Panc1 (cell line): Measurements from ENCODE around the gene TRPC6. TPM values are rescaled to one million over a fixed set of nuclear protein-coding genes. Genes with fewer than 3 reads are reported as not detected.

Experiments used
- ATAC-seq: fragments of 200-7000 bp; cut with Tn5 transposase; 2 replicates; pipeline ENCODE4 v1.9.1; 2020; ENCODE audit warnings: mild to moderate bottlenecking, moderate library complexity
- BruUV-seq: library from RNA; stranded (reverse); fragments of 400-500 nt; replicated peaks from 2 replicates; lab custom pipeline; 2021; lab: Mats Ljungman, UMichigan
- CTCF ChIA-PET: fragments of 300-600 bp; sonication (Branson Sonifier 250); formaldehyde crosslinking; loops from one replicate; lab custom pipeline; 2022; ENCODE audit warnings: antibody characterized with exemption; lab: Charles Lee
- POLR2A ChIA-PET: fragments of 300-600 bp; sonication (Branson Sonifier 250); formaldehyde crosslinking; loops from one replicate; lab custom pipeline; 2022; ENCODE audit warnings: antibody characterized with exemption; lab: Charles Lee
- DNase-seq: peaks from one replicate; pipeline ENCODE4 v3.0.0-alpha.2; 2010; ENCODE audit warnings: low read depth, low spot score
- H3K27ac ChIP-seq: 2 replicates; pipeline ENCODE4 v1.5.1; 2011; ENCODE audit warnings: mild to moderate bottlenecking, low read length, inconsistent platforms
- H3K27me3 ChIP-seq: fragments of 200-500 bp; sonication (Bioruptor generic); 2 replicates; pipeline ENCODE4 v1.6.0; 2014; ENCODE audit warnings: low read length, inconsistent platforms; ENCODE audit not compliant: control insufficient read depth, insufficient read depth
- H3K36me3 ChIP-seq: fragments of 200-500 bp; sonication (Bioruptor generic); 2 replicates; pipeline ENCODE4 v1.5.1; 2014; ENCODE audit warnings: inconsistent platforms, mild to moderate bottlenecking, low read length, moderate library complexity; ENCODE audit not compliant: control insufficient read depth, insufficient read depth
- H3K4me1 ChIP-seq: 2 replicates; pipeline ENCODE4 v1.5.1; 2011; ENCODE audit warnings: inconsistent platforms, mild to moderate bottlenecking, low read length, moderate library complexity; ENCODE audit not compliant: control insufficient read depth, insufficient read depth
- H3K4me3 ChIP-seq, 2 experiments: 2 replicates each; pipeline ENCODE4 v1.5.1; 2011 to 2012; ENCODE audit warnings: low read depth in 2 of 2, low read length in 2 of 2, mild to moderate bottlenecking in 2 of 2, inconsistent platforms in 1 of 2, moderate library complexity in 1 of 2
- H3K9me3 ChIP-seq: fragments of 200-500 bp; sonication (Bioruptor generic); 2 replicates; pipeline ENCODE4 v1.5.1; 2014; ENCODE audit warnings: low read depth, mild to moderate bottlenecking, inconsistent platforms, low read length, moderate library complexity; ENCODE audit not compliant: control insufficient read depth, insufficient read depth
- CTCF ChIP-seq: fragments of 450-650 bp; IDR thresholded peaks from 2 replicates; pipeline ENCODE4 v1.5.1; 2017; ENCODE audit warnings: mild to moderate bottlenecking
- POLR2AphosphoS5 ChIP-seq: IDR thresholded peaks from 2 replicates; pipeline ENCODE4 v1.6.1; 2012; ENCODE audit warnings: mild to moderate bottlenecking, low read depth, low read length, moderate library complexity
- REST ChIP-seq, 2 experiments: IDR thresholded peaks; 2 replicates each; pipeline ENCODE4 v1.6.1; 2011 to 2012; ENCODE audit warnings: low read depth in 2 of 2, control low read depth in 1 of 2, low read length in 1 of 2, mild to moderate bottlenecking in 1 of 2, moderate library complexity in 1 of 2; ENCODE audit not compliant: insufficient read depth in 1 of 2
- SIN3A ChIP-seq: IDR thresholded peaks from 2 replicates; pipeline ENCODE4 v1.6.1; 2012; ENCODE audit warnings: low read depth, mild to moderate bottlenecking, low read length, moderate library complexity, borderline replicate concordance; ENCODE audit not compliant: insufficient read depth
- TCF7L2 ChIP-seq: IDR thresholded peaks from 2 replicates; pipeline ENCODE4 v1.6.1; 2011; ENCODE audit warnings: mild to moderate bottlenecking, low read depth, low read length, inconsistent platforms
- in situ Hi-C: cut with HindIII; loops from 2 replicates; pipeline ENCODE4 v1.10.0; 2016; ENCODE audit warnings: low sequenced_read_pairs, low pct_unique_long_range_greater_than_20kb
- intact Hi-C: fragments of 100-400 bp; cut with micrococcal nuclease; formaldehyde crosslinking; loops from one replicate; pipeline ENCODE4 v1.10.0; 2022; ENCODE audit not compliant: unreplicated experiment
- total RNA-seq: library from RNA; stranded (reverse); gene quantifications from one replicate; pipeline ENCODE4 v1.2.1, GENCODE V29; 2021; ENCODE audit not compliant: unreplicated experiment

TRPC6 gene
- total RNA-seq, 1 experiment from 2014 or later: not detected

DNA sequence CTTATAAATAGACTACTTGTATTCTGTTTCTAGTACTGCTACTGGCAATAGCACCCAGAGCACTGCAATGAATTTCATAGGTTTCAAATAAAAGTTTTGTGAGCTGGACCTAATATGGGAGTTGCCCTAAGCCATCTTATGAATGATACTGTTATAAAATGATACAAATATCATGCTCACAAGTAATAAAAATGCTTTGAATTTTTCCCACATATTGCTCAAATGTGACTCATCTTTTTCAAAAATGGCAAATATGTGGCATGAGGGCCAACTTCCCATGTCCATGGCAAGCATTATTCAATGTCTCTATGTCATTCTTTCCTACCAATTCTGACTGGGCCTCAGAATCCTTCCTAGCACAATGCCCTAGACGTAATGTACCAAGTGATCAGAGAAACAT is 137.6 kb downstream of the TRPC6 start:
- Histone ChIP-seq H3K27ac (no peak overlapping the region), H3K27me3 (no peaks in the 10 kb centered on the region), H3K4me3 (no peak overlapping the region), H3K9me3 (no peaks in the 10 kb centered on the region), H3K36me3 (no peaks in the 10 kb centered on the region), H3K4me1 (no peaks in the 10 kb centered on the region)
- in situ Hi-C loops (no loop called here), intact Hi-C loops (no loop called here)
- no peak for ATAC-seq
- DNase-seq: no peak
- CTCF ChIA-PET: no interaction called here
- TF ChIP-seq REST (IDR thresholded peaks at IDR 0.05; ENCODE audit: insufficient read depth in 1 of 2, low read depth in 2 of 2, low read length in 1 of 2) (no peak), POLR2AphosphoS5 (no peak), TCF7L2 (no peak), SIN3A (no peak), CTCF (no peak)
- BruUV-seq: no TSS peak
- POLR2A ChIA-PET: no interaction called here

DNA sequence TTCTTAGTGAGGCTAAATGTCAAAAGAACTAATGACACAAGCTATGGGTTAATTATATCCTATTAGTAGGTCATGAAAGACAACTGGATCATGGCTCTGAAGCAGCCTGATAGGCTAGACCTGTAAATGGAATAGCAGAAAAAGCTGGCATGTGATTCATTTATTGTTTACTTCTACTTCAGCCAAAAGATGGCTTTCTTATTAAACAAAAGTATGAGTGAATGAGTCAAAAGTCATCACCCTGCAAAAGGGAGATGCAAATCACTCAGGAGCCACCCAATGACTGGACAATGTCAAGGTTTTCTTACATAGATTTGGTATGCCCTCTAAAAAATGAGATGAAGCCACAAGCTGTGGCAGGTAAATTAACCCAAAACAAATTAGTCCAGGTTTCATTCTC is 138.0 kb downstream of the TRPC6 start:
- ATAC-seq (no peak), DNase-seq (no peak)
- ChIA-PET POLR2A (no interaction called here), CTCF (no interaction called here)
- intact Hi-C loops: no loop called here
- Histone ChIP-seq H3K4me3 (no peak overlapping the region), H3K4me1 (no peaks in the 10 kb centered on the region), H3K27ac (no peak overlapping the region), H3K36me3 (no peaks in the 10 kb centered on the region), H3K27me3 (no peaks in the 10 kb centered on the region), H3K9me3 (no peaks in the 10 kb centered on the region)
- BruUV-seq: no TSS peak
- in situ Hi-C loops: no loop called here
- no peak for TF ChIP-seq REST (IDR thresholded peaks at IDR 0.05; ENCODE audit: insufficient read depth in 1 of 2, low read depth in 2 of 2, low read length in 1 of 2)
